HEK293T (cell line): Measurements from ENCODE around the gene ZHX3.

Source experiments
- ARNT ChIP-seq: fragments of 450-650 bp; IDR thresholded peaks from 2 replicates; pipeline ENCODE4 v1.6.1; 2017; ENCODE audit warnings: mild to moderate bottlenecking
- BHLHE40 ChIP-seq: fragments of 450-650 bp; IDR thresholded peaks from 2 replicates; pipeline ENCODE4 v1.6.1; 2016; ENCODE audit warnings: mild to moderate bottlenecking, moderate library complexity, borderline replicate concordance
- ELF4 ChIP-seq: fragments of 450-650 bp; IDR thresholded peaks from 2 replicates; pipeline ENCODE4 v1.6.1; 2017; ENCODE audit warnings: antibody characterized with exemption
- FOXA1 ChIP-seq: fragments of 450-650 bp; IDR thresholded peaks from 2 replicates; pipeline ENCODE4 v1.6.1; 2016; ENCODE audit warnings: mild to moderate bottlenecking
- FOXM1 ChIP-seq: fragments of 450-650 bp; IDR thresholded peaks from 2 replicates; pipeline ENCODE4 v1.6.1; 2017; ENCODE audit warnings: mild to moderate bottlenecking, borderline replicate concordance
- L3MBTL2 ChIP-seq: fragments of 450-650 bp; conservative IDR thresholded peaks from 2 replicates; pipeline ENCODE4 v1.6.1; 2016; ENCODE audit warnings: mild to moderate bottlenecking
- NFRKB ChIP-seq: fragments of 450-650 bp; IDR thresholded peaks from 2 replicates; pipeline ENCODE4 v1.6.1; 2016; ENCODE audit warnings: mild to moderate bottlenecking, moderate library complexity
- SP1 ChIP-seq: fragments of 450-650 bp; IDR thresholded peaks from 2 replicates; pipeline ENCODE4 v1.6.1; 2017
- SUZ12 ChIP-seq: fragments of 450-650 bp; IDR thresholded peaks from 2 replicates; pipeline ENCODE4 v1.6.1; 2016; ENCODE audit warnings: mild to moderate bottlenecking

DNA sequence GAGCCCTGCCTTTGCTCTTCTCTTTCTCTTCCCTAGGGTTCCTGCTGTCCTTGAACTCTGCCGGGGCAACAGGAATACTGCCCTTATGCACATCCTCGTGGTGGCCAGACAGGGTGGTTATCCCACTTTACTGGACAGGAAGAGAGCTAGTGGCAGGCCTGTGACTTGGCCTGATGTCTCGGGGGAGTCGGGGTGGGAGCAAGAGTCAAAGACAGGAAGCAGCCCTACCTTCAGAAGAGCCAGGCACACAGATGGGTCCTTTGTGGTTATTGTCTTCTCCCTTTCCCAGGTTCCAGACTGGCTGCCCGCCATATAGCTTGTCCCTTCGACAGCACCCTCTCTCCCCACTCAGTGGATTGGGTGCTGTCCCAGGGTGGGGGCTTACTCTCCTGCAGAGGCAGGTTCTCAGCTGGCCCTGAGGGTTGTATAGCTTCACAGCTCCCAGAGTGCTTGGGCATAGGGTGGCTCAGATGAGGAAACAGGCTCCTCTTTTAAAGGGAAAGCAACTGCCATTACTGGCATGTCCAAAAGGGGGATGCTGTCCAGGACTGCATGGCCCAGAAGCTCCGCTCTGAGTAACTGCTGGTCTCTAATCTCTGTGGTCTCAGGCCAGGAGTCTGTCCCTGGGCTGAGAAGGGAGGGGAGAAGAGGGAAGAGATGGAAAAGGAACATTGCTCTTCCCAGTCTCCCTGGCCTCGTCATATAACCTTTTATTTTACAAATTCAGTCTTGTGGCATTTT is 162.9 kb downstream of the ZHX3 start:
- TF ChIP-seq SUZ12, result no peak
- TF ChIP-seq BHLHE40, result no peak
- TF ChIP-seq ELF4, result no peak
- no peak for TF ChIP-seq FOXA1
- TF ChIP-seq FOXM1, result no peak
- no peak for TF ChIP-seq SP1
- no peak for TF ChIP-seq NFRKB
- TF ChIP-seq L3MBTL2, result no peak
- TF ChIP-seq ARNT, result no peak
